Mesothelial cell of epicardium (in vitro differentiated cells): ENCODE results near the gene CCR5AS.

Experiments
- DNase-seq, 2 experiments: peaks; one replicate each; pipeline ENCODE4 v3.0.0; 2021; ENCODE audit warnings: low spot score in 2 of 2; ENCODE audit not compliant: unreplicated experiment in 2 of 2
- H3K27ac Mint-ChIP-seq: 2 replicates; pipeline ENCODE4 v1.8.0; 2021; ENCODE audit warnings: mixed read lengths
- H3K27me3 Mint-ChIP-seq: 2 replicates; pipeline ENCODE4 v1.8.0; 2021; ENCODE audit warnings: low read depth, mixed read lengths
- H3K36me3 Mint-ChIP-seq: 2 replicates; pipeline ENCODE4 v1.8.0; 2021; ENCODE audit warnings: mixed read lengths
- H3K4me1 Mint-ChIP-seq: 2 replicates; pipeline ENCODE4 v1.8.0; 2021; ENCODE audit warnings: mixed read lengths
- H3K4me3 Mint-ChIP-seq: 2 replicates; pipeline ENCODE4 v1.8.0; 2021; ENCODE audit warnings: mild to moderate bottlenecking, moderate library complexity, mixed read lengths
- H3K9me3 Mint-ChIP-seq: 2 replicates; pipeline ENCODE4 v1.8.0; 2021; ENCODE audit warnings: mixed read lengths
- CTCF ChIP-seq: fragments of 200-600 bp; sonication (generic); IDR thresholded peaks from one replicate; pipeline ENCODE4 v1.5.0; 2021; ENCODE audit warnings: antibody characterized with exemption; ENCODE audit not compliant: unreplicated experiment

Gene CCR5AS

GRCh38 chr3:46453526-46454208 is 46.8 kb upstream of the CCR5AS start:
- Mint-ChIP-seq H3K4me3 (no peak overlapping the region), H3K27me3 (peaks cover 33% of the 10 kb centered on the region), H3K36me3 (no peaks in the 10 kb centered on the region), H3K27ac (no peak overlapping the region), H3K4me1 (no peaks in the 10 kb centered on the region), H3K9me3 (no peaks in the 10 kb centered on the region)
- no peak for TF ChIP-seq CTCF
- no peak for DNase-seq

GRCh38 chr3:46449755-46450552 is 43.1 kb upstream of the CCR5AS start:
- no peak for DNase-seq
- H3K36me3 Mint-ChIP-seq, result no peaks in the 10 kb centered on the region
- H3K27ac Mint-ChIP-seq, result no peak overlapping the region
- H3K4me1 Mint-ChIP-seq, result no peaks in the 10 kb centered on the region
- no peak overlapping the region for H3K4me3 Mint-ChIP-seq
- no peaks in the 10 kb centered on the region for H3K9me3 Mint-ChIP-seq
- TF ChIP-seq CTCF, result peak; percentile 75
- peaks cover 36% of the 10 kb centered on the region for H3K27me3 Mint-ChIP-seq

GRCh38 chr3:46448721-46449120 is 41.9 kb upstream of the CCR5AS start:
- Mint-ChIP-seq H3K9me3 (no peaks in the 10 kb centered on the region), H3K27me3 (peaks cover 35% of the 10 kb centered on the region), H3K27ac (no peak overlapping the region), H3K36me3 (no peaks in the 10 kb centered on the region), H3K4me3 (no peak overlapping the region), H3K4me1 (no peaks in the 10 kb centered on the region)
- TF ChIP-seq CTCF, result no peak
- DNase-seq, result no peak

- Mint-ChIP-seq H3K4me3 (no peak overlapping the region), H3K36me3 (no peaks in the 10 kb centered on the region), H3K4me1 (peaks cover 2% of the 10 kb centered on the region), H3K27me3 (peaks cover 21% of the 10 kb centered on the region), H3K9me3 (no peaks in the 10 kb centered on the region), H3K27ac (no peak overlapping the region)
- TF ChIP-seq CTCF, result no peak
- DNase-seq, result no peak
Observed at GRCh38 chr3:46447228-46447985, 40.5 kb upstream of the CCR5AS start.

- no peaks in the 10 kb centered on the region for H3K36me3 Mint-ChIP-seq
- H3K27me3 Mint-ChIP-seq, result peaks cover 7% of the 10 kb centered on the region
- DNase-seq, result no peak
- H3K4me3 Mint-ChIP-seq, result no peak overlapping the region
- H3K27ac Mint-ChIP-seq, result no peak overlapping the region
- peak; percentile 50 for TF ChIP-seq CTCF
- H3K4me1 Mint-ChIP-seq, result peaks cover 4% of the 10 kb centered on the region
- H3K9me3 Mint-ChIP-seq, result no peaks in the 10 kb centered on the region
Observed at GRCh38 chr3:46442576-46443530, 36.0 kb upstream of the CCR5AS start.
